Astrocyte (in vitro differentiated cells and primary cell): Measurements from ENCODE around the gene HSPH1. TPM values are rescaled to one million over a fixed set of nuclear protein-coding genes. Genes with fewer than 3 reads are reported as not detected.

Source experiments
- DNase-seq: peaks from one replicate; pipeline ENCODE4 v3.0.0-alpha.2; 2010; ENCODE audit warnings: low read depth
- FAIRE-seq: peaks from 2 replicates; lab custom pipeline; 2011; peaks lifted over from hg19 to GRCh38; lab: Jason Lieb, UNC
- H2AFZ ChIP-seq: 2 replicates; pipeline ENCODE4 v1.6.0; 2012; ENCODE audit warnings: low read depth, low read length, inconsistent platforms
- H3K27ac ChIP-seq: 2 replicates; pipeline ENCODE4 v1.5.1; 2011; ENCODE audit warnings: low read depth, low read length, inconsistent platforms
- H3K27me3 ChIP-seq: 2 replicates; pipeline ENCODE4 v1.6.0; 2011; ENCODE audit warnings: low read length, inconsistent platforms; ENCODE audit not compliant: insufficient read depth
- H3K36me3 ChIP-seq: 2 replicates; pipeline ENCODE4 v1.5.1; 2011; ENCODE audit warnings: low read length, inconsistent platforms; ENCODE audit not compliant: insufficient read depth
- H3K4me1 ChIP-seq: 2 replicates; pipeline ENCODE4 v1.5.1; 2011; ENCODE audit warnings: low read length, inconsistent platforms; ENCODE audit not compliant: insufficient read depth
- H3K4me2 ChIP-seq: 2 replicates; pipeline ENCODE4 v1.6.0; 2012; ENCODE audit warnings: low read length, inconsistent platforms
- H3K4me3 ChIP-seq: 2 replicates; pipeline ENCODE4 v1.5.1; 2011; ENCODE audit warnings: low read depth, mild to moderate bottlenecking, low read length, inconsistent platforms; ENCODE audit not compliant: insufficient read depth
- H3K79me2 ChIP-seq: 2 replicates; pipeline ENCODE4 v1.6.0; 2012; ENCODE audit warnings: mild to moderate bottlenecking, low read length, inconsistent platforms; ENCODE audit not compliant: insufficient read depth
- H3K9ac ChIP-seq: 2 replicates; pipeline ENCODE4 v1.6.0; 2012; ENCODE audit warnings: mild to moderate bottlenecking, low read length, inconsistent platforms
- H3K9me3 ChIP-seq: 2 replicates; pipeline ENCODE4 v1.5.1; 2012; ENCODE audit warnings: low read depth, mild to moderate bottlenecking, low read length, inconsistent platforms; ENCODE audit not compliant: insufficient read depth
- H4K20me1 ChIP-seq: 2 replicates; pipeline ENCODE4 v1.6.0; 2012; ENCODE audit warnings: low read length, inconsistent platforms; ENCODE audit not compliant: insufficient read depth
- H3K27ac Mint-ChIP-seq: one replicate; pipeline ENCODE4 v1.8.0; 2021; ENCODE audit warnings: mild to moderate bottlenecking, mixed read lengths; ENCODE audit not compliant: unreplicated experiment
- H3K27me3 Mint-ChIP-seq: one replicate; pipeline ENCODE4 v1.8.0; 2021; ENCODE audit warnings: low read depth, mixed read lengths; ENCODE audit not compliant: unreplicated experiment
- H3K36me3 Mint-ChIP-seq: one replicate; pipeline ENCODE4 v1.8.0; 2021; ENCODE audit warnings: low read depth, mixed read lengths; ENCODE audit not compliant: unreplicated experiment
- H3K4me1 Mint-ChIP-seq: one replicate; pipeline ENCODE4 v1.8.0; 2021; ENCODE audit warnings: low read depth, mixed read lengths; ENCODE audit not compliant: unreplicated experiment
- H3K4me3 Mint-ChIP-seq: one replicate; pipeline ENCODE4 v1.8.0; 2021; ENCODE audit warnings: mild to moderate bottlenecking, moderate library complexity, mixed read lengths; ENCODE audit not compliant: unreplicated experiment
- H3K9me3 Mint-ChIP-seq: one replicate; pipeline ENCODE4 v1.8.0; 2021; ENCODE audit warnings: mild to moderate bottlenecking, mixed read lengths; ENCODE audit not compliant: unreplicated experiment
- CTCF ChIP-seq: IDR thresholded peaks from 2 replicates; pipeline ENCODE4 v1.5.1; 2011; ENCODE audit warnings: low read depth, mild to moderate bottlenecking, inconsistent platforms, low read length, moderate library complexity; ENCODE audit not compliant: insufficient read depth
- EZH2 ChIP-seq: IDR thresholded peaks from 2 replicates; pipeline ENCODE4 v1.6.1; 2012; ENCODE audit warnings: mild to moderate bottlenecking, low read length, inconsistent platforms; ENCODE audit not compliant: insufficient read depth
- total RNA-seq: library from RNA; stranded (reverse); gene quantifications from 2 replicates; pipeline ENCODE4 v1.2.1, GENCODE V29; 2021

HSPH1 gene
- total RNA-seq, 1 donor from 2014 or later, result 145 TPM

- no peaks in the 10 kb centered on the region for H3K4me1 ChIP-seq
- H3K9me3 ChIP-seq, result no peaks in the 10 kb centered on the region
- FAIRE-seq (no peak), DNase-seq (no peak)
- H3K4me2 ChIP-seq, result peak overlapping the region; percentile 25
- no peak overlapping the region for H3K4me3 ChIP-seq
- Mint-ChIP-seq H3K4me1 (no peaks in the 10 kb centered on the region), H3K27ac (no peak overlapping the region), H3K4me3 (no peak overlapping the region), H3K27me3 (peaks cover 14% of the 10 kb centered on the region), H3K36me3 (no peaks in the 10 kb centered on the region), H3K9me3 (peaks cover 3% of the 10 kb centered on the region)
- no peaks in the 10 kb centered on the region for H4K20me1 ChIP-seq
- no peaks in the 10 kb centered on the region for H3K79me2 ChIP-seq
- H2AFZ ChIP-seq, result peak overlapping the region; percentile 24
- TF ChIP-seq CTCF (no peak), EZH2 (no peak)
- H3K27me3 ChIP-seq, result peaks cover 11% of the 10 kb centered on the region
- no peak overlapping the region for H3K9ac ChIP-seq
- no peaks in the 10 kb centered on the region for H3K36me3 ChIP-seq
- no peak overlapping the region for H3K27ac ChIP-seq
Measured at GRCh38 chr13:31090961-31091624, 70.6 kb downstream of the HSPH1 start.

GRCh38 chr13:31090096-31090495 lies 71.6 kb downstream of the HSPH1 start:
- peaks cover 15% of the 10 kb centered on the region for H3K27me3 ChIP-seq
- H3K27ac ChIP-seq, result no peak overlapping the region
- no peaks in the 10 kb centered on the region for H3K4me1 Mint-ChIP-seq
- H3K9me3 ChIP-seq, result no peaks in the 10 kb centered on the region
- no peaks in the 10 kb centered on the region for H3K36me3 ChIP-seq
- H3K36me3 Mint-ChIP-seq, result no peaks in the 10 kb centered on the region
- H3K4me2 ChIP-seq, result no peak overlapping the region
- H3K4me3 Mint-ChIP-seq, result no peak overlapping the region
- H4K20me1 ChIP-seq, result no peaks in the 10 kb centered on the region
- peaks cover 3% of the 10 kb centered on the region for H3K9me3 Mint-ChIP-seq
- TF ChIP-seq CTCF (no peak), EZH2 (no peak)
- FAIRE-seq (no peak), DNase-seq (no peak)
- no peaks in the 10 kb centered on the region for H3K4me1 ChIP-seq
- H3K9ac ChIP-seq, result no peak overlapping the region
- no peaks in the 10 kb centered on the region for H3K79me2 ChIP-seq
- no peak overlapping the region for H3K27ac Mint-ChIP-seq
- no peak overlapping the region for H2AFZ ChIP-seq
- H3K4me3 ChIP-seq, result no peak overlapping the region
- peaks cover 14% of the 10 kb centered on the region for H3K27me3 Mint-ChIP-seq

- H3K9me3 ChIP-seq, result no peaks in the 10 kb centered on the region
- no peak for FAIRE-seq
- H4K20me1 ChIP-seq, result no peaks in the 10 kb centered on the region
- H3K9ac ChIP-seq, result no peak overlapping the region
- Mint-ChIP-seq H3K27me3 (peaks cover 14% of the 10 kb centered on the region), H3K4me1 (no peaks in the 10 kb centered on the region), H3K27ac (no peak overlapping the region), H3K36me3 (no peaks in the 10 kb centered on the region), H3K9me3 (peaks cover 3% of the 10 kb centered on the region), H3K4me3 (no peak overlapping the region)
- no peaks in the 10 kb centered on the region for H3K4me1 ChIP-seq
- H3K4me3 ChIP-seq, result no peak overlapping the region
- H3K36me3 ChIP-seq, result no peaks in the 10 kb centered on the region
- H3K4me2 ChIP-seq, result no peak overlapping the region
- peaks cover 13% of the 10 kb centered on the region for H3K27me3 ChIP-seq
- H3K79me2 ChIP-seq, result no peaks in the 10 kb centered on the region
- no peak for TF ChIP-seq CTCF
- TF ChIP-seq EZH2, result no peak
- DNase-seq, result no peak
- no peak overlapping the region for H2AFZ ChIP-seq
- no peak overlapping the region for H3K27ac ChIP-seq
Measured at GRCh38 chr13:31089649-31090048, 72.1 kb downstream of the HSPH1 start.
